Mesenteric fat pad (tissue), 1 donor: ENCODE results near the gene S100A13. TPM values are rescaled to one million over a fixed set of nuclear protein-coding genes. Genes with fewer than 3 reads are reported as not detected.
"Not testable (repeated sequence)": the region's sequence is repeated elsewhere in the genome, so short reads cannot be mapped to it uniquely, and the experiment has no call there.

ENCODE experiments used
- DNase-seq: peaks from one replicate; pipeline ENCODE4 v3.0.0-alpha.2; 2020; ENCODE audit warnings: low spot score
- long read RNA-seq: library from polyadenylated mRNA; unstranded; transcript quantifications from one replicate; pipeline ENCODE4 v2.0.0, GENCODE V29; 2020
- total RNA-seq: library from RNA; stranded (reverse); fragmentation: NEBNext Ultra II Directional; extraction: Animal tissue kit (Norgen Biotek cat#: 25700); gene quantifications from one replicate; pipeline ENCODE4 v1.2.1, GENCODE V29; 2021
- donor health status: DM: yes; HTN: yes; CAD: no.

S100A13 gene
- total RNA-seq, result 146 TPM
- long read RNA-seq, partial matches to known transcripts, result 12 of 15 reads
- long read RNA-seq, other reads (novel, unspliced or antisense), result 1 of 15 reads

DNA sequence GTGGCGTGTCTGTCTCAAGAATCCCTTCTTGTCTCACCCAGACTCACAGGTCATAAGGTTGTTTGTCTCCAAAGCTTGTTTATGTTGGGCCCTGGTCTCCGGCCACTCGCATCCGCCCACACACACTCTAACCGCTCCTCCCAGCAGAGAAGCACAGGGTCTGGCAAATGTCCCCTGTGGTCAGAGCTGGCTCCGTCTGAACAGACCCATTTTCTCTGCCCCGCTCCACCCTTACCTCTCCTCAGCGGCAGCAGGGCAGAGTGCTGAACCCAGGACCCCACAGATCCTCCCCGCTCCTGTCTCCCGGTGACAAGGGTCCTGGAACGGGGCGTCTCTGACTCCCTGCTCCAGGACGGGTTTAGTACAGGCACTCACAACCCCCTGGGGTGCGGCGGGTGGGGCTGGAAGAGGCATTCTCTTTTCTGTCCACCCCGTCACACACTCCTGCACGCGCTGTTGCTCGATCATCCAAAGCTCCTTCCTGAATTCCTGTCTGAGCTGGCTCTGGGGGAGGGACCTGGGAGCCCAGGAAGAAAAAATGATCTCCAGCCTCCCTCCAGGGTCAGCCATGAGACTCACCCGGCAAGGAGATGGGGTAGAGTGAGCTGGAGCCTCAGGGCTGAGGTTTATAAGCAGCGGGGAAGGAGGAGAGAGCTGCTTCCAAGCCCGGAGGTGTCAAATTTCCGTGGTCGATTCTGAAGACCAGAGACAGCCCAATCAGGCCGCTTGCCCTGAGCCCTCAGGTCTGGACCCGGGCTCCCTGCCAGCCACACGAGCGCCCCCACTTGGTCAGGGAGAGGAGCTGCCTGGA, at the start of gene S100A13:
Gene S100A13 (minus strand): TSS at position 602 of the 811 bp plus-strand sequence. CDS start 1,033 bp downstream, outside the sequence.
- peak; percentile 93 for DNase-seq

- DNase-seq, result no peak
Measured at GRCh38 chr1:153673511-153673910, 46.2 kb upstream of the S100A13 start.

- not testable (repeated sequence) for DNase-seq
Measured at GRCh38 chr1:153671628-153672353, 44.5 kb upstream of the S100A13 start.

DNA sequence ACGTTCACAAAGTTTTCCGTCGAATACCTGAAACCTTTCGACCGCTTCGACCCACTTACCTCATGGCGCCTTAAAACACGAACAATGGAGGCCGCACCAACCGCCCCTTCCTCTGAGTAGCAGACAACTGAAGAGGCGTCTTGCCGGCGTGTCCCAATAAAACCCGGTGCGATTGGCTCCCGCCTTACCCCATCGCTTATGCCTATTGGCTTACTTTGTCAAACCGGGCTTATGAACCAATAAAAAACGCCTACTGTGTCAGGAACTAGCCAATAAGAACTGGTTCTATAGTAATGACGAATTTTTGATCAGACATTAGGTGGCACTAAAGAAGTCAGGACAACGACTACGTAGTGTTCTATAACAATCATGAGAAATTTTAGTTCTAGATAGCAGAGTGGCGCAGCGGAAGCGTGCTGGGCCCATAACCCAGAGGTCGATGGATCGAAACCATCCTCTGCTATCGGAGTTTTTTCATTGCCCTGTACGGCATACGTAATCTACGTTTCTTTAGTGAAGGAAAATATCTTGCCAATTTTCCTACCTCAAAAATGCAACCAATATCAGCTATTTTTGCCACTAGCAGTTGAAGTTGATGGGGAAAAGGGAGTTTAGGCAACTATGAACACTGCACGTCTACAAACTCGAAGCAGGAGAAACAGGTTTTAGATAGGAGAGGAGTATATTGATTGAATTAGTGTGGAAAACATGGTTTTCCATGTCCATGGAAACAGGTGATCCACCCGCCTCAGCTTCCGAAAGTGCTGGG, 43.7 kb upstream of the S100A13 start, which contains the start of gene ILF2:
Gene ILF2 (minus strand): TSS at position 135 of the 769 bp plus-strand sequence. CDS start 71 bp downstream, at position 64.
- peak; percentile 97 for DNase-seq

DNA sequence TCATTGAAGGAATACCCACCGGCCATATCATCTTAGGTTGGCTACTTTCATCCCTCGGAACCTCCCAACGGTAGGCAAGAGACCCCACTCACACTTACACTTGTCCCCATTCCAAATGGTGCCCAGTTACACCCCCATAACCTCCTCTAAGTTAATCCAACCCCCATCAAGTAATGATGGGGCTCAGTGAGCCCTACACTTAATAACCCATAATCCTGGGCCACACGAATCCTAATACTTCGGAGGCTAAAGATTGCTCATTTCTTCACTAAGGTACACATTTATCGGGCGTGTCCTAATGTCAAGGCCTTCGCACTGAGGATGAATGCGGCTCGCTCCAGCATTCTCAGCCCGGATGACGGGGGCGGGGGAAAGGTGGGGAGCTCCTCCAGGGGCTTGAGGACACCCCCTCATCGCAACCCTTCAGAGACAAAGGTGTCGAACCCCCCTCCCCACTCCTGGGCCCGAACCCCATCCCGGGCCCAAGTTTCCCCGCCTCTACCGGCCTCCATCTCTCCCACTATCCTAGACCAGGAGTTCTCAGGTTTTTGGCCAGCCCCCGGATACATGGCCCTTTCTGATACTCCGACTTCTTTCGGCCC, 43.1 kb upstream of the S100A13 start:
- DNase-seq, result no peak

DNA sequence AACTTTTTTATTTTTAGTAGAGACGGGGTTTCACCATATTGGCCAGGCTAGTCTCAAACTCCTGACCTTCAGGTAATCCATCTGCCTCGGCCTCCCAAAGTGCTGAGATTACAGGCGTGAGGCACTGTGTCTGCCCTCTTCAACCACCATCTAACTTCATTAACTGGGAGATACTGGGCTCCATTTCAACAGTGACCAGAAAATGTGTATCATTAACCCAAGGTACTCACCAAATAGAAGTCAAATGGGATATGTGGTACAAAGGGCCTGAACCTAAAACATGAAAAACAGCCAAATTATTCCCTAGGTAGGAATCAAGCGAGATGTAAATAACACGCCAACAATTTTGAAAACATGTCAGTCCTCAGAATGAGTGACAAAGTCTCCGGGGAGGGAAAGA, 42.3 kb upstream of the S100A13 start:
- no peak for DNase-seq

GRCh38 chr1:153668672-153669071, 41.4 kb upstream of the S100A13 start:
- not testable (repeated sequence) for DNase-seq

GRCh38 chr1:153667439-153667838, 40.1 kb upstream of the S100A13 start:
- peak; percentile 22 for DNase-seq

DNA sequence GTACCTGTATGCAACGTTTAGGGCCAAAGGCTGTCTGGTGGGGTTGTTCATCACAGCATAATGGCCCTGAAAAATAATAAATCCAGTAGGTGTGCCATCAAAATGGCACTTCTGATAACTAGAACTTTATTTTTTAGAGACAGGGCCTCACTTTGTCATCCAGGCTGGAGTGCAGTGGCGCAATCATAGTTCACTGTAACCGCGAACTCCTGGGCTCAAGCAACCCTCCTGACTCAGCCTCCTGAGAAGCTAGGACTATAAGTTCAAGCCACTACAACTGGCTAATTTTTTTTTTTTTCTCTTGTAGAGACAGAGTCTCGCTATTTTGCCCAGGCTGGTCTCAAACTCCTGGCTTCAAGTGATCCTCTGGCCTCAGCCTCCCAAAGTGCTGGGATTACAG, 35.9 kb upstream of the S100A13 start:
- peak; percentile 35 for DNase-seq

- no peak for DNase-seq
Measured at GRCh38 chr1:153662269-153662668, 35.0 kb upstream of the S100A13 start.

GRCh38 chr1:153661111-153661708, 33.9 kb upstream of the S100A13 start:
- DNase-seq, result peak; percentile 18

GRCh38 chr1:153659656-153660055, 32.4 kb upstream of the S100A13 start:
- DNase-seq, result peak; percentile 82

GRCh38 chr1:153659175-153659534, 31.9 kb upstream of the S100A13 start:
- DNase-seq, result no peak

DNA sequence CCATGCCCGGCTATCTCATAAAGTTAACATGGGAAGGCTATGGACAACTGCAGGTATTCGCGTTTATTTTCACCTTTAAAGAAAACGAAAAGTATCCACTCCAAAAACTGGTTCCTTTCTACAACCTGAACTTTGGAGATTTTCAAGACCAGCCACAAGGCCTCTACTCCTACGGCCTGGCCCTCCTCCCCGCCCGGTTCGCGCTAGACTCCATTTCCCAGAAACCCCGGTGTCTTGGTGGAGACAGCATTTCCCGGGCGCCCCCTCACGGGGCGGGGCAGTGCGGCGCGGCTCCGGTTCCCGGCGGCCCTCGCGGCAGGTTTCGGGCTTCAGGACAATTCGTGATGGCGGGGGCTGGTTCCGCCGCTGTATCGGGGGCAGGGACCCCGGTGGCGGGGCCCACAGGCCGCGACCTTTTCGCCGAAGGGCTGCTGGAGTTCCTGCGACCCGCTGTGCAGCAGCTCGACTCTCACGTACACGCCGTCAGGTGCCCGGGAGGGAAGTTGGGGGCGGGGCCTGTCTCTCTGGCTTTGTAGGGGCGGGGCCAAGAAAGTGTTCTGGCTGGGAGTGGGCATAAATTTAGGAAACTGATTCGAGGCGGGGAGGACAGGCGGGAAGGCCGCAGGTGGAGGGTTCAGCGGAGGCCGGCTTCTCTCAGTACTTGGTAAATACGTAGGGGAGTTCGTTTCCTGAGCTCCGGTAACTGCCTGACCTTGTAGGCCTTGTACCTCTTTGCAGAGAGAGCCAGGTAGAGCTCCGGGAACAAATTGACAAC, 31.3 kb upstream of the S100A13 start, which contains the start of gene SNAPIN:
Gene SNAPIN (plus strand): TSS at position 304 of the 775 bp plus-strand sequence. CDS start 41 bp downstream, at position 345.
- DNase-seq, result peak; percentile 97

- peak; percentile 5 for DNase-seq
Measured at GRCh38 chr1:153655333-153655732, 28.0 kb upstream of the S100A13 start.

- peak; percentile 33 for DNase-seq
Measured at GRCh38 chr1:153652805-153653500, 25.6 kb upstream of the S100A13 start.

DNA sequence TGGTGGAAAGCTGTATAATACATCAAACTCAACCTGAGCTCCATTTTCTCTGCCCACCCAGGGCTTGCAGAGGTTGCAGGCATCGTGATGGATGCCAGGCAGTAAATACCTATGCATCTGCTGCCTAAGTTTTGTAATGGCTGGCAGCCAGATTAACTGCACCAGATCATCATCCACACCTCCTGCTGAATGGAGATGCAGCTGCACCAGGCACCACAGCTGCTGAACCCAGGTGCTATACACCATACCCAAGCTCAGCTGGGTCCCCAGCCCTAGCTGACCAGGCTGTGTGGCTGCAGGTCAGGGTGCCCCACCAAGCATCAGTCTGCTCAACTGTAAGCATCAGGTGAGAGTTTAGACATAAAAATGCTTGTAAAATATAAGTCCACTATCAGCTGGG, 24.5 kb upstream of the S100A13 start:
- peak; percentile 20 for DNase-seq

DNA sequence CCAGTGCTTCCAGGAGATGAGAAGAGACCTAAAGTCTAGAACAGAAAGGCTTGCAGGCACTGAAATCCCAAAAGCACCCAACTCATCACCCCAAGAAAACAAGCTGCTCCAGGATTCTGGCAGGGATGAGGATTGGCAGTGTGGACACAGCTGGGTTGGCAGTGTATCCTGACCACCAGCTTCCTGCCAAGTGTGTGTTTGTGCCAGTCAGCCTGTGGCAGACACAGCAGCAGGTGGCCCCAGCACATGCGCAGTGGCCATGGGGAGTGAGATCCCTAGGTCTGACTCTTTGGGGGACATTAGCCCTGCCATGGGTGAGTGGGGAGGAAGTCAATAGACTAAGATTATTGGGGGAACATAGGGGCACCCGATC, 22.5 kb upstream of the S100A13 start:
- peak; percentile 86 for DNase-seq
